GM23338 (cell line): ENCODE measurements around the gene ARL6IP1. TPM values are rescaled to one million over a fixed set of nuclear protein-coding genes. Genes with fewer than 3 reads are reported as not detected.

Experiments used
- ATAC-seq: fragments of 200-7000 bp; cut with Tn5 transposase; 3 replicates; pipeline ENCODE4 v1.9.1; 2020
- DNase-seq: peaks from one replicate; pipeline ENCODE4 v3.0.0-alpha.2; 2015; ENCODE audit warnings: low spot score
- H2AFZ ChIP-seq: fragments of 200-600 bp; sonication (generic); 2 replicates; pipeline ENCODE4 v1.8.0; 2016; ENCODE audit warnings: antibody characterized with exemption, mild to moderate bottlenecking, moderate library complexity
- H3F3A ChIP-seq: fragments of 200-600 bp; sonication (generic); replicated peaks from 2 replicates; pipeline ENCODE4 v1.8.0; 2017; ENCODE audit warnings: antibody characterized with exemption, mixed run types, low read depth
- H3K27ac ChIP-seq: fragments of 200-600 bp; sonication (generic); 2 replicates; pipeline ENCODE4 v1.6.1; 2016; ENCODE audit warnings: low read depth
- H3K27me3 ChIP-seq: fragments of 200-600 bp; sonication (generic); 2 replicates; pipeline ENCODE4 v1.8.0; 2016; ENCODE audit warnings: mild to moderate bottlenecking, mixed run types, moderate library complexity; ENCODE audit not compliant: insufficient read depth
- H3K36me3 ChIP-seq: fragments of 200-600 bp; sonication (generic); 2 replicates; pipeline ENCODE4 v1.8.0; 2016; ENCODE audit warnings: mild to moderate bottlenecking; ENCODE audit not compliant: insufficient read depth
- H3K4me1 ChIP-seq: fragments of 200-600 bp; sonication (generic); 2 replicates; pipeline ENCODE4 v1.8.0; 2016; ENCODE audit warnings: mild to moderate bottlenecking, moderate library complexity; ENCODE audit not compliant: insufficient read depth
- H3K4me2 ChIP-seq: fragments of 200-600 bp; sonication (generic); 2 replicates; pipeline ENCODE4 v1.7.1; 2017; ENCODE audit warnings: mixed run types
- H3K4me3 ChIP-seq: fragments of 200-600 bp; sonication (generic); 2 replicates; pipeline ENCODE4 v1.6.1; 2016; ENCODE audit warnings: mixed run types
- H3K79me2 ChIP-seq: fragments of 200-600 bp; sonication (generic); replicated peaks from 2 replicates; pipeline ENCODE4 v1.8.0; 2017; ENCODE audit warnings: mild to moderate bottlenecking; ENCODE audit not compliant: insufficient read depth
- H3K9me2 ChIP-seq: fragments of 200-600 bp; sonication (generic); 2 replicates; pipeline ENCODE4 v1.8.0; 2017; ENCODE audit not compliant: insufficient read depth
- H4K20me1 ChIP-seq: fragments of 200-600 bp; sonication (generic); replicated peaks from 2 replicates; pipeline ENCODE4 v1.8.0; 2017; ENCODE audit warnings: mild to moderate bottlenecking; ENCODE audit not compliant: insufficient read depth
- H3K27ac Mint-ChIP-seq: 2 replicates; pipeline ENCODE4 v1.8.0; 2020; ENCODE audit warnings: inconsistent platforms, mild to moderate bottlenecking, moderate library complexity, mixed read lengths
- H3K27me3 Mint-ChIP-seq: 3 replicates; pipeline ENCODE4 v1.8.0; 2022; ENCODE audit warnings: low read depth, mild to moderate bottlenecking, moderate library complexity, mixed read lengths, inconsistent platforms; ENCODE audit not compliant: insufficient read depth, poor library complexity
- H3K36me3 Mint-ChIP-seq: 3 replicates; pipeline ENCODE4 v1.8.0; 2021; ENCODE audit warnings: low read depth, mild to moderate bottlenecking, inconsistent platforms, moderate library complexity, mixed read lengths
- H3K4me1 Mint-ChIP-seq: 3 replicates; pipeline ENCODE4 v1.8.0; 2020; ENCODE audit warnings: mild to moderate bottlenecking, inconsistent platforms, mixed read lengths
- H3K4me3 Mint-ChIP-seq: 3 replicates; pipeline ENCODE4 v1.8.0; 2021; ENCODE audit warnings: moderate library complexity, mild to moderate bottlenecking, inconsistent platforms, mixed read lengths
- H3K9me3 Mint-ChIP-seq: 3 replicates; pipeline ENCODE4 v1.8.0; 2020; ENCODE audit warnings: moderate library complexity, mild to moderate bottlenecking, inconsistent platforms, mixed read lengths
- CREB1 ChIP-seq: fragments of 250-450 bp; sonication (Bioruptor Pico); IDR thresholded peaks from 2 replicates; pipeline ENCODE4 v1.5.0; 2020; ENCODE audit warnings: low read depth, mild to moderate bottlenecking, moderate library complexity
- EZH2 ChIP-seq: fragments of 200-600 bp; sonication (generic); IDR thresholded peaks from one replicate; pipeline ENCODE4 v1.8.0; 2017; ENCODE audit warnings: antibody characterized with exemption, mild to moderate bottlenecking, low read depth; ENCODE audit not compliant: unreplicated experiment
- EZH2phosphoT487 ChIP-seq: fragments of 200-600 bp; sonication (generic); IDR thresholded peaks from one replicate; pipeline ENCODE4 v1.8.1; 2018; ENCODE audit warnings: antibody characterized with exemption; ENCODE audit not compliant: unreplicated experiment
- NANOG ChIP-seq: IDR thresholded peaks from 2 replicates; pipeline ENCODE4 v1.6.1; 2016; ENCODE audit warnings: antibody characterized with exemption, borderline replicate concordance
- POLR2AphosphoS5 ChIP-seq: IDR thresholded peaks from 2 replicates; pipeline ENCODE4 v1.6.1; 2016; ENCODE audit warnings: antibody characterized with exemption, low read depth
- ZNF114 ChIP-seq: fragments of 250-450 bp; sonication (Bioruptor Pico); IDR thresholded peaks from 2 replicates; pipeline ENCODE4 v1.5.0; 2020; ENCODE audit warnings: mild to moderate bottlenecking, moderate library complexity
- polyA plus RNA-seq: library from polyadenylated mRNA; unstranded; fragments of >200 nt; fragmentation: Nextera tagmentation; extraction: Ambion mirVana; gene quantifications from 2 replicates; pipeline ENCODE4 v1.2.1, GENCODE V29; 2016
- total RNA-seq: library from RNA; depleted of rRNA; stranded (reverse); fragments of >200 nt; shearing (Covaris generic); gene quantifications from 2 replicates; pipeline ENCODE4 v1.2.3, GENCODE V29; 2014
- TF ChIP-seq, protein P1 (sequence below): fragments of 250-450 bp; sonication (Bioruptor Pico); IDR thresholded peaks from 2 replicates; pipeline ENCODE4 v1.5.0; 2020; ENCODE audit warnings: mild to moderate bottlenecking, moderate library complexity
- TF ChIP-seq, protein P2 (sequence below): IDR thresholded peaks from 2 replicates; pipeline ENCODE4 v1.6.1; 2016; ENCODE audit warnings: antibody characterized with exemption
- TF ChIP-seq, protein P3 (sequence below): IDR thresholded peaks from one replicate; pipeline ENCODE4 v1.6.1; 2018; ENCODE audit warnings: antibody characterized with exemption; ENCODE audit not compliant: unreplicated experiment
- TF ChIP-seq, protein P4 (sequence below), 2 experiments: fragments of 200-600 bp in 1 of 2; sonication (generic) in 1 of 2; conservative IDR thresholded peaks; 2 replicates each; pipeline versions ENCODE4 v1.5.1 to v1.6.1; 2016 to 2017; ENCODE audit warnings: antibody characterized with exemption in 2 of 2, low read depth in 2 of 2, mild to moderate bottlenecking in 2 of 2, moderate library complexity in 1 of 2

The ARL6IP1 gene
- total and polyA plus RNA-seq, 2 experiments from 2014 or later = 192 to 250 TPM

DNA sequence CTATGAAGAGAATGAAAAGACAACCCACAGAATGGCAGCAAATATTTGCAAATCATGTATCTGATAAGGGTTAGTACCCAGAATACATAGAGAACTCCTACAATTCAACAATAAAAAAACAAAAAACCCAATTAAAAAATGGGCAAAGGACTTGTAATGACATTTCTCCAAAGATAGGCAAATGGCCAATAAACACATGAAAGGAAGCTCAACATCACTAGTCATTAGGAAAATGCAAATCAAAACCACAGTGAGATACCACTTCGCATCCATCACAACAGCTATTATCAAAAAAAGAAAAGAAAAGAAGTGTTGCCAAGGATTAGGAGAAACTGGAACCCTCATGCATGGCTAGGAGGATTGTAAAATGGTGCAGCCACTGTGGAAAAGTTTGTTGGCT lies 45.1 kb upstream of the ARL6IP1 start:
- H2AFZ ChIP-seq = no peak overlapping the region
- 0 out of 2 replicates have a peak, but pooled peaks cover 6% of the 10 kb centered on the region for H4K20me1 ChIP-seq
- Mint-ChIP-seq H3K4me3 (no peak overlapping the region), H3K27me3 (peaks cover 6% of the 10 kb centered on the region), H3K27ac (peak overlapping the region; percentile 26; the same call in 1 of the 2 replicates), H3K36me3 (peaks cover 91% of the 10 kb centered on the region), H3K4me1 (peaks cover 10% of the 10 kb centered on the region), H3K9me3 (no peaks in the 10 kb centered on the region)
- H3K27ac ChIP-seq = no peak overlapping the region
- no peaks in the 10 kb centered on the region for H3F3A ChIP-seq
- H3K4me1 ChIP-seq = no peaks in the 10 kb centered on the region; the same call in 1 of the 2 replicates
- TF ChIP-seq, protein P1, sequence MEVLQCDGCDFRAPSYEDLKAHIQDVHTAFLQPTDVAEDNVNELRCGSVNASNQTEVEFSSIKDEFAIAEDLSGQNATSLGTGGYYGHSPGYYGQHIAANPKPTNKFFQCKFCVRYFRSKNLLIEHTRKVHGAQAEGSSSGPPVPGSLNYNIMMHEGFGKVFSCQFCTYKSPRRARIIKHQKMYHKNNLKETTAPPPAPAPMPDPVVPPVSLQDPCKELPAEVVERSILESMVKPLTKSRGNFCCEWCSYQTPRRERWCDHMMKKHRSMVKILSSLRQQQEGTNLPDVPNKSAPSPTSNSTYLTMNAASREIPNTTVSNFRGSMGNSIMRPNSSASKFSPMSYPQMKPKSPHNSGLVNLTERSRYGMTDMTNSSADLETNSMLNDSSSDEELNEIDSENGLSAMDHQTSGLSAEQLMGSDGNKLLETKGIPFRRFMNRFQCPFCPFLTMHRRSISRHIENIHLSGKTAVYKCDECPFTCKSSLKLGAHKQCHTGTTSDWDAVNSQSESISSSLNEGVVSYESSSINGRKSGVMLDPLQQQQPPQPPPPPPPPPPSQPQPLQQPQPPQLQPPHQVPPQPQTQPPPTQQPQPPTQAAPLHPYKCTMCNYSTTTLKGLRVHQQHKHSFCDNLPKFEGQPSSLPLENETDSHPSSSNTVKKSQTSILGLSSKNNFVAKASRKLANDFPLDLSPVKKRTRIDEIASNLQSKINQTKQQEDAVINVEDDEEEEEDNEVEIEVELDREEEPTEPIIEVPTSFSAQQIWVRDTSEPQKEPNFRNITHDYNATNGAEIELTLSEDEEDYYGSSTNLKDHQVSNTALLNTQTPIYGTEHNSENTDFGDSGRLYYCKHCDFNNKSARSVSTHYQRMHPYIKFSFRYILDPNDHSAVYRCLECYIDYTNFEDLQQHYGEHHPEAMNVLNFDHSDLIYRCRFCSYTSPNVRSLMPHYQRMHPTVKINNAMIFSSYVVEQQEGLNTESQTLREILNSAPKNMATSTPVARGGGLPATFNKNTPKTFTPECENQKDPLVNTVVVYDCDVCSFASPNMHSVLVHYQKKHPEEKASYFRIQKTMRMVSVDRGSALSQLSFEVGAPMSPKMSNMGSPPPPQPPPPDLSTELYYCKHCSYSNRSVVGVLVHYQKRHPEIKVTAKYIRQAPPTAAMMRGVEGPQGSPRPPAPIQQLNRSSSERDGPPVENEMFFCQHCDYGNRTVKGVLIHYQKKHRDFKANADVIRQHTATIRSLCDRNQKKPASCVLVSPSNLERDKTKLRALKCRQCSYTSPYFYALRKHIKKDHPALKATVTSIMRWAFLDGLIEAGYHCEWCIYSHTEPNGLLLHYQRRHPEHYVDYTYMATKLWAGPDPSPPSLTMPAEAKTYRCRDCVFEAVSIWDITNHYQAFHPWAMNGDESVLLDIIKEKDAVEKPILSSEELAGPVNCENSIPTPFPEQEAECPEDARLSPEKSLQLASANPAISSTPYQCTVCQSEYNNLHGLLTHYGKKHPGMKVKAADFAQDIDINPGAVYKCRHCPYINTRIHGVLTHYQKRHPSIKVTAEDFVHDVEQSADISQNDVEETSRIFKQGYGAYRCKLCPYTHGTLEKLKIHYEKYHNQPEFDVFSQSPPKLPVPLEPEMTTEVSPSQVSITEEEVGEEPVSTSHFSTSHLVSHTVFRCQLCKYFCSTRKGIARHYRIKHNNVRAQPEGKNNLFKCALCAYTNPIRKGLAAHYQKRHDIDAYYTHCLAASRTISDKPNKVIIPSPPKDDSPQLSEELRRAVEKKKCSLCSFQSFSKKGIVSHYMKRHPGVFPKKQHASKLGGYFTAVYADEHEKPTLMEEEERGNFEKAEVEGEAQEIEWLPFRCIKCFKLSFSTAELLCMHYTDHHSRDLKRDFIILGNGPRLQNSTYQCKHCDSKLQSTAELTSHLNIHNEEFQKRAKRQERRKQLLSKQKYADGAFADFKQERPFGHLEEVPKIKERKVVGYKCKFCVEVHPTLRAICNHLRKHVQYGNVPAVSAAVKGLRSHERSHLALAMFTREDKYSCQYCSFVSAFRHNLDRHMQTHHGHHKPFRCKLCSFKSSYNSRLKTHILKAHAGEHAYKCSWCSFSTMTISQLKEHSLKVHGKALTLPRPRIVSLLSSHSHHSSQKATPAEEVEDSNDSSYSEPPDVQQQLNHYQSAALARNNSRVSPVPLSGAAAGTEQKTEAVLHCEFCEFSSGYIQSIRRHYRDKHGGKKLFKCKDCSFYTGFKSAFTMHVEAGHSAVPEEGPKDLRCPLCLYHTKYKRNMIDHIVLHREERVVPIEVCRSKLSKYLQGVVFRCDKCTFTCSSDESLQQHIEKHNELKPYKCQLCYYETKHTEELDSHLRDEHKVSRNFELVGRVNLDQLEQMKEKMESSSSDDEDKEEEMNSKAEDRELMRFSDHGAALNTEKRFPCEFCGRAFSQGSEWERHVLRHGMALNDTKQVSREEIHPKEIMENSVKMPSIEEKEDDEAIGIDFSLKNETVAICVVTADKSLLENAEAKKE (CRISPR knock-in tag) = no peak
- TF ChIP-seq NANOG (no peak), ZNF114 (CRISPR knock-in tag) (no peak), POLR2AphosphoS5 (no peak), EZH2phosphoT487 (no peak), CREB1 (CRISPR knock-in tag) (no peak), EZH2 (no peak)
- TF ChIP-seq, protein P2, sequence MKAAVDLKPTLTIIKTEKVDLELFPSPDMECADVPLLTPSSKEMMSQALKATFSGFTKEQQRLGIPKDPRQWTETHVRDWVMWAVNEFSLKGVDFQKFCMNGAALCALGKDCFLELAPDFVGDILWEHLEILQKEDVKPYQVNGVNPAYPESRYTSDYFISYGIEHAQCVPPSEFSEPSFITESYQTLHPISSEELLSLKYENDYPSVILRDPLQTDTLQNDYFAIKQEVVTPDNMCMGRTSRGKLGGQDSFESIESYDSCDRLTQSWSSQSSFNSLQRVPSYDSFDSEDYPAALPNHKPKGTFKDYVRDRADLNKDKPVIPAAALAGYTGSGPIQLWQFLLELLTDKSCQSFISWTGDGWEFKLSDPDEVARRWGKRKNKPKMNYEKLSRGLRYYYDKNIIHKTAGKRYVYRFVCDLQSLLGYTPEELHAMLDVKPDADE = no peak
- TF ChIP-seq, protein P3, sequence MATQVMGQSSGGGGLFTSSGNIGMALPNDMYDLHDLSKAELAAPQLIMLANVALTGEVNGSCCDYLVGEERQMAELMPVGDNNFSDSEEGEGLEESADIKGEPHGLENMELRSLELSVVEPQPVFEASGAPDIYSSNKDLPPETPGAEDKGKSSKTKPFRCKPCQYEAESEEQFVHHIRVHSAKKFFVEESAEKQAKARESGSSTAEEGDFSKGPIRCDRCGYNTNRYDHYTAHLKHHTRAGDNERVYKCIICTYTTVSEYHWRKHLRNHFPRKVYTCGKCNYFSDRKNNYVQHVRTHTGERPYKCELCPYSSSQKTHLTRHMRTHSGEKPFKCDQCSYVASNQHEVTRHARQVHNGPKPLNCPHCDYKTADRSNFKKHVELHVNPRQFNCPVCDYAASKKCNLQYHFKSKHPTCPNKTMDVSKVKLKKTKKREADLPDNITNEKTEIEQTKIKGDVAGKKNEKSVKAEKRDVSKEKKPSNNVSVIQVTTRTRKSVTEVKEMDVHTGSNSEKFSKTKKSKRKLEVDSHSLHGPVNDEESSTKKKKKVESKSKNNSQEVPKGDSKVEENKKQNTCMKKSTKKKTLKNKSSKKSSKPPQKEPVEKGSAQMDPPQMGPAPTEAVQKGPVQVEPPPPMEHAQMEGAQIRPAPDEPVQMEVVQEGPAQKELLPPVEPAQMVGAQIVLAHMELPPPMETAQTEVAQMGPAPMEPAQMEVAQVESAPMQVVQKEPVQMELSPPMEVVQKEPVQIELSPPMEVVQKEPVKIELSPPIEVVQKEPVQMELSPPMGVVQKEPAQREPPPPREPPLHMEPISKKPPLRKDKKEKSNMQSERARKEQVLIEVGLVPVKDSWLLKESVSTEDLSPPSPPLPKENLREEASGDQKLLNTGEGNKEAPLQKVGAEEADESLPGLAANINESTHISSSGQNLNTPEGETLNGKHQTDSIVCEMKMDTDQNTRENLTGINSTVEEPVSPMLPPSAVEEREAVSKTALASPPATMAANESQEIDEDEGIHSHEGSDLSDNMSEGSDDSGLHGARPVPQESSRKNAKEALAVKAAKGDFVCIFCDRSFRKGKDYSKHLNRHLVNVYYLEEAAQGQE = no peak
- TF ChIP-seq, protein P4, sequence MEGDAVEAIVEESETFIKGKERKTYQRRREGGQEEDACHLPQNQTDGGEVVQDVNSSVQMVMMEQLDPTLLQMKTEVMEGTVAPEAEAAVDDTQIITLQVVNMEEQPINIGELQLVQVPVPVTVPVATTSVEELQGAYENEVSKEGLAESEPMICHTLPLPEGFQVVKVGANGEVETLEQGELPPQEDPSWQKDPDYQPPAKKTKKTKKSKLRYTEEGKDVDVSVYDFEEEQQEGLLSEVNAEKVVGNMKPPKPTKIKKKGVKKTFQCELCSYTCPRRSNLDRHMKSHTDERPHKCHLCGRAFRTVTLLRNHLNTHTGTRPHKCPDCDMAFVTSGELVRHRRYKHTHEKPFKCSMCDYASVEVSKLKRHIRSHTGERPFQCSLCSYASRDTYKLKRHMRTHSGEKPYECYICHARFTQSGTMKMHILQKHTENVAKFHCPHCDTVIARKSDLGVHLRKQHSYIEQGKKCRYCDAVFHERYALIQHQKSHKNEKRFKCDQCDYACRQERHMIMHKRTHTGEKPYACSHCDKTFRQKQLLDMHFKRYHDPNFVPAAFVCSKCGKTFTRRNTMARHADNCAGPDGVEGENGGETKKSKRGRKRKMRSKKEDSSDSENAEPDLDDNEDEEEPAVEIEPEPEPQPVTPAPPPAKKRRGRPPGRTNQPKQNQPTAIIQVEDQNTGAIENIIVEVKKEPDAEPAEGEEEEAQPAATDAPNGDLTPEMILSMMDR (conservative IDR thresholded peaks at IDR 0.05; ENCODE audit: low read depth in 2 of 2) = no peak
- no peak overlapping the region for H3K4me2 ChIP-seq
- H3K79me2 ChIP-seq = peaks cover 7% of the 10 kb centered on the region; the same call in 1 of the 2 replicates
- ATAC-seq = no peak
- no peak overlapping the region for H3K4me3 ChIP-seq
- no peak for DNase-seq
- H3K27me3 ChIP-seq = no peaks in the 10 kb centered on the region
- peaks cover 70% of the 10 kb centered on the region for H3K36me3 ChIP-seq
- no peaks in the 10 kb centered on the region for H3K9me2 ChIP-seq
